GM18502 (cell line): Measurements from ENCODE around the gene PDE6C.

Experiments
- ATAC-seq: cut with Tn5 transposase; IDR thresholded peaks from one replicate; pipeline ENCODE4 v1.9.1; 2021; ENCODE audit warnings: mild to moderate bottlenecking; ENCODE audit not compliant: unreplicated experiment, poor library complexity

Gene PDE6C

GRCh38 chr10:93628858-93629257, 16.5 kb downstream of the PDE6C start:
- no peak for ATAC-seq

- no peak for ATAC-seq
Measured at GRCh38 chr10:93629647-93630305, 17.4 kb downstream of the PDE6C start.

GRCh38 chr10:93630625-93631557, 18.6 kb downstream of the PDE6C start:
- ATAC-seq = no peak

- no peak for ATAC-seq
Measured at GRCh38 chr10:93639791-93640190, 27.5 kb downstream of the PDE6C start.

- ATAC-seq = no peak
Measured at GRCh38 chr10:93652857-93653256, 40.5 kb downstream of the PDE6C start.

- ATAC-seq = no peak
Measured at GRCh38 chr10:93654201-93654600, 41.9 kb downstream of the PDE6C start.

GRCh38 chr10:93656155-93656554, 43.8 kb downstream of the PDE6C start:
- no peak for ATAC-seq

- no peak for ATAC-seq
Measured at GRCh38 chr10:93657757-93658156, 45.4 kb downstream of the PDE6C start.

- no peak for ATAC-seq
Measured at GRCh38 chr10:93666030-93666429, 53.7 kb downstream of the PDE6C start.

GRCh38 chr10:93667795-93668194, 55.5 kb downstream of the PDE6C start:
- no peak for ATAC-seq

- ATAC-seq = no peak
Measured at GRCh38 chr10:93670372-93670771, 58.0 kb downstream of the PDE6C start.

GRCh38 chr10:93671042-93671441, 58.7 kb downstream of the PDE6C start:
- ATAC-seq = no peak

- no peak for ATAC-seq
Measured at GRCh38 chr10:93672022-93672678, 59.8 kb downstream of the PDE6C start.

GRCh38 chr10:93672890-93673289, 60.6 kb downstream of the PDE6C start:
- no peak for ATAC-seq

GRCh38 chr10:93673791-93674190, 61.5 kb downstream of the PDE6C start:
- no peak for ATAC-seq

GRCh38 chr10:93678386-93678785, 66.0 kb downstream of the PDE6C start:
- no peak for ATAC-seq

- ATAC-seq = no peak
Measured at GRCh38 chr10:93678805-93679587, 66.7 kb downstream of the PDE6C start.

GRCh38 chr10:93680412-93681047, 68.2 kb downstream of the PDE6C start:
- ATAC-seq = no peak

- ATAC-seq = no peak
Measured at GRCh38 chr10:93687737-93688136, 75.4 kb downstream of the PDE6C start.

- ATAC-seq = no peak
Measured at GRCh38 chr10:93695740-93696139, 83.4 kb downstream of the PDE6C start.
